ENCODE data around the gene CEBPB. TPM values are rescaled to one million over a fixed set of nuclear protein-coding genes. Genes with fewer than 3 reads are reported as not detected.

Gene CEBPB
- total RNA-seq = 1 to 10 TPM; 5.3 to 8.3 TPM
- polyA plus RNA-seq (ENCODE audit: insufficient read length in 2 of 2) = 1 to 10 TPM; 5.5 to 5.6 TPM
- long read RNA-seq, donor 1, transcript CEBPB-201 (1 exons, 1,956 nt) = major isoform, 10 of 10 reads
- long read RNA-seq, donor 1, partial matches to known transcripts = 0 of 10 reads
- long read RNA-seq, donor 1, other reads (novel, unspliced or antisense) = 0 of 10 reads
- long read RNA-seq, donor 2, transcript CEBPB-201 (1 exons, 1,956 nt) = major isoform, 8 of 8 reads
- long read RNA-seq, donor 2, partial matches to known transcripts = 0 of 8 reads
- long read RNA-seq, donor 2, other reads (novel, unspliced or antisense) = 0 of 8 reads
- long read RNA-seq, donor 3, transcript CEBPB-201 (1 exons, 1,956 nt) = major isoform, 6 of 6 reads
- long read RNA-seq, donor 3, partial matches to known transcripts = 0 of 6 reads
- long read RNA-seq, donor 3, other reads (novel, unspliced or antisense) = 0 of 6 reads
- long read RNA-seq, donor 4, transcript CEBPB-201 (1 exons, 1,956 nt) = major isoform, 123 of 123 reads
- long read RNA-seq, donor 4, partial matches to known transcripts = 0 of 123 reads
- long read RNA-seq, donor 4, other reads (novel, unspliced or antisense) = 0 of 123 reads

GRCh38 chr20:50190251-50191064 lies at the start of gene CEBPB:
Gene CEBPB (plus strand): TSS chr20:50190830. CDS start chr20:50191034, 204 bp downstream.
- DNase-seq (ENCODE audit: low read depth in 4 of 6, low spot score in 6 of 6) = peak in 3 of 6 donors; percentile 75 to 92 (median 84)
- Histone ChIP-seq H3K4me3 (ENCODE audit: low read depth, low read length) (peak within 1 kb of the TSS; percentile 60), H3K9me3 (ENCODE audit: control insufficient read depth, insufficient read depth, low read length) (no peaks in the 10 kb centered on the region), H3K4me1 (ENCODE audit: control insufficient read depth, insufficient read depth, low read length) (peaks cover 34% of the 10 kb centered on the region), H3K27ac (ENCODE audit: low read depth, low read length) (peak within 1 kb of the TSS; percentile 82), H3K27me3 (ENCODE audit: control insufficient read depth, insufficient read depth, low read length) (peaks cover 29% of the 10 kb centered on the region), H3K36me3 (ENCODE audit: control insufficient read depth, insufficient read depth, low read length) (peaks cover 2% of the 10 kb centered on the region)
- WGBS (ENCODE audit: insufficient coverage) = under 1% methylated on average over 89 of the region's 89 CpGs

DNA sequence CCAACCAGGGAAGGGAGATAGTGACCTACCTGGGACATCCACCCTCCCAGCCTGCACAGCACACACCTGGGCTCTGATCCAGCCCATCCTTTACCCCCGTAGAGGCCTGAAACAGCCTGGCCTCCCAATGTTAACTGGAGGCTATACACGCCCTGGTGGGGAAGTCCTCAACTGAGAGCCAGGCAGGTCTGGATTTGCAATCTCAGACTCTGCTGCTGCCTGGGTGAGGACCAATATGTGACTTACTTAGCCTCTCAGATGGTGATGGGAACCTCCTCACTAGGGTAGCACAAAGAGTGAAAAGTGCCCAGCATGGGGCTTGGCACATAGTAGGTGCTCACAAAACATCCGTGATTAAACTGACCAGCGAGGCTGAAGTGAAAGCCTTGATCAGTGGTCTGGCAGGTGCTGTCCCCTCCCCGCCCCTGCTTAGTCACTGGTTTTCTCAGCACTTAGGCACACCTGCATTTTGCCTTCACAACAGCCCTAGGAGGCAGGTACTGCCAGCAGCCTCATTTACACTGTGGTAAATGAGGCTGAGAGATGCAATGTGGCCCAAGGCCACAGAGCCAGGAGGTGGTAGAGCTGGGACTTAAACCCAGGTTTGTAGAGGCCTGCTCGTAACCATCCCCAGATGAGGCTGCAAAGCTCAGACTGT lies 49.5 kb upstream of the CEBPB start:
- Histone ChIP-seq H3K27ac (ENCODE audit: low read depth, low read length) (no peak overlapping the region), H3K36me3 (ENCODE audit: control insufficient read depth, insufficient read depth, low read length) (peaks cover 66% of the 10 kb centered on the region), H3K27me3 (ENCODE audit: control insufficient read depth, insufficient read depth, low read length) (no peaks in the 10 kb centered on the region), H3K9me3 (ENCODE audit: control insufficient read depth, insufficient read depth, low read length) (no peaks in the 10 kb centered on the region), H3K4me3 (ENCODE audit: low read depth, low read length) (no peak overlapping the region), H3K4me1 (ENCODE audit: control insufficient read depth, insufficient read depth, low read length) (peaks cover 17% of the 10 kb centered on the region)
- WGBS (ENCODE audit: insufficient coverage) = 93% methylated on average over 5 of the region's 6 CpGs
- DNase-seq (ENCODE audit: low read depth in 4 of 6, low spot score in 6 of 6) = no peak

DNA sequence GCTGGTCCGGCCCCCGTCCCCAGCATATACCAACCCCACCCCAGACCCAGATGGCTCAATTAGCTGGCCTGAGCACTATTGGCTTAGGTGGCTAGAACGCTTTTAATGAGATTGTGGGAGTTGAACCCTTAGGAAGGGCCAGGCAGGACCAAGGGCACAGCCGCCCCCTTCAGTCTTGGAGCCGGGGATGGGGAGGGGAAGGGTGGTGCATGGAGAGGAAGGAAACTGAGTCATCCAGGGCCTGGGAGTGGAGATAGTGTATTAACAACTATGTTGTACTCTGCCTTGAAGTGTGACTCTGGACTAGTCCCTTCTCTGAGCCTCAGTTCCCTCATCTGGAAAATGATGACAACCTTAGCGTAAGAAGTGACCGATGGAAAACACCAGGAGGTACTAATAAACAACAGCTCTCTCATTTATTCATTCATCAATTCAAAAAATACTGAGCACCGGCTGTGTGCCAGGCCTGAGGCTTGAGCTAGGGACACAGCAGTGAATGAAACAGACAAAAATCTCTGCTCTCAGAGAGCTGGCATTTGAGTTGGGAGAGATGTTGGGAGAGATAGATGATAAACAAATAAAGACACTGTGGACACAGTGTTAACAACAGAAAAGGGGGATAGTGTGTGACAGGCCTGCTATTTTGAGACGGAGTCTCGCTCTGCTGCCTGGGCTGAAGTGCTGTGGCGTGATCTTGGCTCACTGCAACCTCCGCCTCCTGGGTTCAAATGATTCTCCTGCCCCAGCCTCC lies 48.6 kb upstream of the CEBPB start:
- 98% methylated on average over 8 of the region's 12 CpGs for WGBS (ENCODE audit: insufficient coverage)
- H3K36me3 ChIP-seq (ENCODE audit: control insufficient read depth, insufficient read depth, low read length) = peaks cover 64% of the 10 kb centered on the region
- no peak overlapping the region for H3K27ac ChIP-seq (ENCODE audit: low read depth, low read length)

DNA sequence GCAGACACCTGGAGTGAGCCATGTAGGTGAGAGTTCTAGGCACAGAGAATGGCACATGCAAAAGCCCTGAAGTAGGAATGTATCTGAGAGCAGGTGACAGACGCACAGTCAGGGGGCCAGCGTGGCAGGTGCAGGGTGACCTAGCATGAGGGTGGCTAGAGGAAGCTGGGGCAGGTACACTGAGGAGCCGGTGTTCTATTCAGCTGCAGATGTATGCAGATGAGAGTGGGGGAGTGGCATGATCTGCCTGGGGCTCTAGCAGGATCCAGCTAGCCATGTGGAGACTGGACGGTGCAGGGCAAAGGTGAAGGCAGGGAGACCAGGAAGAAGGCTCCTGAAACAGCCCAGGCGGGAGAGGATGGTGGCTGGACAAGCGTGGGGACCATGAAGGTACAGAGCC lies 47.8 kb upstream of the CEBPB start:
- no peaks in the 10 kb centered on the region for H3K9me3 ChIP-seq (ENCODE audit: control insufficient read depth, insufficient read depth, low read length)
- no peak for DNase-seq (ENCODE audit: low read depth in 4 of 6, low spot score in 6 of 6)
- no peak overlapping the region for H3K4me3 ChIP-seq (ENCODE audit: low read depth, low read length)
- no peak overlapping the region for H3K27ac ChIP-seq (ENCODE audit: low read depth, low read length)
- 79% methylated on average over 6 of the region's 6 CpGs for WGBS (ENCODE audit: insufficient coverage)
- H3K4me1 ChIP-seq (ENCODE audit: control insufficient read depth, insufficient read depth, low read length) = peaks cover 17% of the 10 kb centered on the region
- peaks cover 60% of the 10 kb centered on the region for H3K36me3 ChIP-seq (ENCODE audit: control insufficient read depth, insufficient read depth, low read length)
- H3K27me3 ChIP-seq (ENCODE audit: control insufficient read depth, insufficient read depth, low read length) = no peaks in the 10 kb centered on the region

More for the DNA sequence above, 48.6 kb upstream of the CEBPB start:
- Histone ChIP-seq H3K27me3 (ENCODE audit: control insufficient read depth, insufficient read depth, low read length) (no peaks in the 10 kb centered on the region), H3K4me1 (ENCODE audit: control insufficient read depth, insufficient read depth, low read length) (peaks cover 17% of the 10 kb centered on the region), H3K9me3 (ENCODE audit: control insufficient read depth, insufficient read depth, low read length) (no peaks in the 10 kb centered on the region), H3K4me3 (ENCODE audit: low read depth, low read length) (no peak overlapping the region)
- DNase-seq (ENCODE audit: low read depth in 4 of 6, low spot score in 6 of 6) = no peak

GRCh38 chr20:50144362-50144761 lies 46.3 kb upstream of the CEBPB start:
- 76% methylated on average over 3 of the region's 4 CpGs for WGBS (ENCODE audit: insufficient coverage)
- Histone ChIP-seq H3K27ac (ENCODE audit: low read depth, low read length) (no peak overlapping the region), H3K27me3 (ENCODE audit: control insufficient read depth, insufficient read depth, low read length) (no peaks in the 10 kb centered on the region), H3K4me3 (ENCODE audit: low read depth, low read length) (no peak overlapping the region), H3K4me1 (ENCODE audit: control insufficient read depth, insufficient read depth, low read length) (peaks cover 4% of the 10 kb centered on the region), H3K36me3 (ENCODE audit: control insufficient read depth, insufficient read depth, low read length) (peaks cover 64% of the 10 kb centered on the region), H3K9me3 (ENCODE audit: control insufficient read depth, insufficient read depth, low read length) (no peaks in the 10 kb centered on the region)
- no peak for DNase-seq (ENCODE audit: low read depth in 4 of 6, low spot score in 6 of 6)

- peaks cover 63% of the 10 kb centered on the region for H3K36me3 ChIP-seq (ENCODE audit: control insufficient read depth, insufficient read depth, low read length)
- H3K27ac ChIP-seq (ENCODE audit: low read depth, low read length) = no peak overlapping the region
- WGBS (ENCODE audit: insufficient coverage) = 96% methylated on average over 5 of the region's 6 CpGs
Measured at GRCh38 chr20:50145566-50145965, 45.1 kb upstream of the CEBPB start.

DNA sequence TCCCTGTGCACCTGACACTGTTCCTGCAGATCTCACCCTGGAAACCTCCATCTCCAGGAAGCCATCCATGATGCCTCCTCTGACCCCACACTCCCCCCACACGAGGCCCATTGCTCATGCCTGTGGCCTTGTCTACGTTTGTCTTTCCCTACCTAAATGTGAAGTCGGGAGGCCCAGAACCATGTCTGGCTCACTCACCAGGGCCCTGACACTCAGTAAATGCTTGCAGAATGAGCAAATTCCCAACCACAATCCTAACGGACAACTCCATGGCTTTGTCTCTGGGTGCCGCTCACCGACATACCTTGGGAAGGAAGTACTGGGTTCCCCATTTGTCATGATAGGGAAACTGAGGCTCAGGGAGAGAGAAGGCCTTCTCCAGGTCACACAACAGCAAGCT lies 44.4 kb upstream of the CEBPB start:
- H3K4me1 ChIP-seq (ENCODE audit: control insufficient read depth, insufficient read depth, low read length) = peaks cover 3% of the 10 kb centered on the region
- peaks cover 62% of the 10 kb centered on the region for H3K36me3 ChIP-seq (ENCODE audit: control insufficient read depth, insufficient read depth, low read length)

More at GRCh38 chr20:50145566-50145965, 45.1 kb upstream of the CEBPB start:
- Histone ChIP-seq H3K4me3 (ENCODE audit: low read depth, low read length) (no peak overlapping the region), H3K9me3 (ENCODE audit: control insufficient read depth, insufficient read depth, low read length) (no peaks in the 10 kb centered on the region), H3K27me3 (ENCODE audit: control insufficient read depth, insufficient read depth, low read length) (no peaks in the 10 kb centered on the region), H3K4me1 (ENCODE audit: control insufficient read depth, insufficient read depth, low read length) (peaks cover 3% of the 10 kb centered on the region)
- no peak for DNase-seq (ENCODE audit: low read depth in 4 of 6, low spot score in 6 of 6)

DNA sequence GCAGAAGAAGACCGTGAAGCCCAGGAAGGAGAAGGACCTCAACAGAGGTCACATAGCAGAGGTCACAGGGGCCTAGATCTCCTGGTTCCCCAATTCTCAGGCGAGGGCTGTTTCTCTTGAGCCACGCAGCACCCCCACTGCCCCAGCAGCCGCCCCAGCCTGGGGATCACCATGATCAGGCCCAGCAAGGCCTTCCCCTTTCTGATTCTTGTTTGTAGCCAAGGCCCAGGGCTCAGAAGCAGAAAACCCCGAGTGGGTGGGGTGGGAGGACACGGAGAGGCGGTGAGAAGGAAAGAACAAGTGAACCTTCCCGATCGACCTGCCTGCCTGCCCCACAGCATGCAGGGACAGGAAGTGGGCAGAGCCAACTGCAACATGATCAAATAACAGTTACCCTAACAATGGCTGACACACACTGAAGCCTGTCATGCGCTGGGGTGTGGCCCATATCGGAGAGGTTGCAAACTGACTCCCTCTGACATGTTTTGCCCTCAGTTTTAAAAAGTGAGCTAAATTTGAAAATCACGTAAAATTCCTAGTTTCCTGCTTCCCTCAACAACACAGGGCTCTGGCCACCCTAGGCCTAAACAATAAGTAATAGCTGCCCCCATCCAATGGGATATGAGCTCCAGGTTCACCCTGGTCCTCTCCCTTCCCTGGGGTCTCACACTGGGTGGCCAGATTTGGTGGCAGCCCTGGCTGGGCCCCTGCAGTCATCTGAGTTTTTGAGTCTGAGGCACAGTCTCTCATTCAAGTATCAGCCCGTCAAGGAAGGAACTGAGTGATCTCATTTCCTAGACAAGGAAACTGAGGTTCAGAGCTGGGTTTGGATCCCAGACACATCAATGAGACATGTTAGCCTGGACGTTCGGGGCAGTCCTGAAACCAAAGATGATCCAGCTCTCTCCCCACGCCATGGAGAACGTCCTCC lies 43.6 kb upstream of the CEBPB start:
- H3K4me1 ChIP-seq (ENCODE audit: control insufficient read depth, insufficient read depth, low read length) = peaks cover 8% of the 10 kb centered on the region
- WGBS (ENCODE audit: insufficient coverage) = 84% methylated on average over 12 of the region's 17 CpGs

More for the DNA sequence above, 44.4 kb upstream of the CEBPB start:
- DNase-seq (ENCODE audit: low read depth in 4 of 6, low spot score in 6 of 6) = no peak
- WGBS (ENCODE audit: insufficient coverage) = 95% methylated on average over 6 of the region's 6 CpGs
- no peak overlapping the region for H3K27ac ChIP-seq (ENCODE audit: low read depth, low read length)
- no peak overlapping the region for H3K4me3 ChIP-seq (ENCODE audit: low read depth, low read length)
- H3K27me3 ChIP-seq (ENCODE audit: control insufficient read depth, insufficient read depth, low read length) = no peaks in the 10 kb centered on the region
- H3K9me3 ChIP-seq (ENCODE audit: control insufficient read depth, insufficient read depth, low read length) = no peaks in the 10 kb centered on the region

More for the DNA sequence above, 43.6 kb upstream of the CEBPB start:
- no peak for DNase-seq (ENCODE audit: low read depth in 4 of 6, low spot score in 6 of 6)
- Histone ChIP-seq H3K36me3 (ENCODE audit: control insufficient read depth, insufficient read depth, low read length) (peaks cover 56% of the 10 kb centered on the region), H3K27me3 (ENCODE audit: control insufficient read depth, insufficient read depth, low read length) (no peaks in the 10 kb centered on the region), H3K4me3 (ENCODE audit: low read depth, low read length) (no peak overlapping the region), H3K9me3 (ENCODE audit: control insufficient read depth, insufficient read depth, low read length) (no peaks in the 10 kb centered on the region), H3K27ac (ENCODE audit: low read depth, low read length) (no peak overlapping the region)

All from spinal cord (tissue), 10 donors.